Fibroblast of lung (primary cell): Measurements from ENCODE around the gene TAF1L. TPM values are rescaled to one million over a fixed set of nuclear protein-coding genes. Genes with fewer than 3 reads are reported as not detected.
A peak's percentile ranks its signal among the peaks of the same experiment; 100 is the strongest.
"Not testable (repeated sequence)": the region's sequence is repeated elsewhere in the genome, so short reads cannot be mapped to it uniquely, and the experiment has no call there.

Experiments
- DNase-seq, 2 donors: peaks; one replicate each; pipeline versions ENCODE4 v3.0.0 to v3.0.0-alpha.2; 2010; ENCODE audit warnings: low read depth in 2 of 2
- H2AFZ ChIP-seq: 2 replicates; pipeline ENCODE4 v1.5.1; 2012; ENCODE audit warnings: low read length, control low read depth, inconsistent platforms
- H3K27ac ChIP-seq: 2 replicates; pipeline ENCODE4 v1.5.1; 2011; ENCODE audit warnings: low read length, control low read depth; ENCODE audit not compliant: insufficient read depth
- H3K27me3 ChIP-seq: 2 replicates; pipeline ENCODE4 v1.5.1; 2011; ENCODE audit warnings: mild to moderate bottlenecking, low read length; ENCODE audit not compliant: control insufficient read depth, insufficient read depth
- H3K36me3 ChIP-seq: 2 replicates; pipeline ENCODE4 v1.5.1; 2011; ENCODE audit warnings: low read length; ENCODE audit not compliant: control insufficient read depth, insufficient read depth
- H3K4me1 ChIP-seq: 2 replicates; pipeline ENCODE4 v1.5.1; 2011; ENCODE audit warnings: low read length; ENCODE audit not compliant: control insufficient read depth, insufficient read depth; ENCODE audit errors: extremely low read depth
- H3K4me2 ChIP-seq: 2 replicates; pipeline ENCODE4 v1.5.1; 2011; ENCODE audit warnings: low read length, control low read depth; ENCODE audit not compliant: insufficient read depth; ENCODE audit errors: extremely low read depth
- H3K4me3 ChIP-seq, 4 experiments: fragments of 200-600 bp in 1 of 4; sonication (generic) in 1 of 4; replicated peaks in 1 of 4; 2 replicates each; pipeline ENCODE4 v1.5.1; 2011 to 2016; ENCODE audit warnings: low read length in 4 of 4, low read depth in 3 of 4, mild to moderate bottlenecking in 3 of 4, control low read depth in 2 of 4, inconsistent platforms in 1 of 4, mixed read lengths in 1 of 4; ENCODE audit not compliant: insufficient read depth in 1 of 4; ENCODE audit errors: control extremely low read depth in 1 of 4
- H3K79me2 ChIP-seq: 2 replicates; pipeline ENCODE4 v1.5.1; 2012; ENCODE audit warnings: mild to moderate bottlenecking, low read length, inconsistent platforms; ENCODE audit not compliant: control insufficient read depth, insufficient read depth
- H3K9ac ChIP-seq: 2 replicates; pipeline ENCODE4 v1.5.1; 2011; ENCODE audit warnings: mild to moderate bottlenecking, low read length, control low read depth; ENCODE audit not compliant: insufficient read depth
- H3K9me3 ChIP-seq: 2 replicates; pipeline ENCODE4 v1.5.1; 2012; ENCODE audit warnings: low read depth, low read length; ENCODE audit not compliant: control insufficient read depth, insufficient read depth
- H4K20me1 ChIP-seq: 2 replicates; pipeline ENCODE4 v1.5.1; 2011; ENCODE audit warnings: low read length; ENCODE audit not compliant: control insufficient read depth, insufficient read depth; ENCODE audit errors: extremely low read depth
- CTCF ChIP-seq, 2 donors: IDR thresholded peaks in 1 of 2; conservative IDR thresholded peaks in 1 of 2; 1 replicate in 1 of 2; 2 replicates in 1 of 2; pipeline ENCODE4 v1.5.1; 2011 to 2012; ENCODE audit warnings: low read length in 2 of 2, control low read depth in 1 of 2, inconsistent platforms in 1 of 2, low read depth in 1 of 2, mild to moderate bottlenecking in 1 of 2
- EZH2 ChIP-seq: IDR thresholded peaks from 2 replicates; pipeline ENCODE4 v1.5.1; 2012; ENCODE audit warnings: low read length, control low read depth, mild to moderate bottlenecking; ENCODE audit errors: missing control alignments
- polyA plus RNA-seq, 2 donors: library from polyadenylated mRNA; depleted of rRNA in 1 of 2; stranded (reverse) in 1 of 2; unstranded in 1 of 2; fragments of >200 nt; gene quantifications; 2 replicates each; pipeline ENCODE4 v1.2.1, GENCODE V29; 2011 to 2012; ENCODE audit warnings: missing spikeins in 1 of 2
- total RNA-seq: library from RNA; depleted of rRNA; stranded (reverse); fragments of >200 nt; gene quantifications from 2 replicates; pipeline ENCODE4 v1.2.1, GENCODE V29; 2014

TAF1L gene
- total and polyA plus RNA-seq, 2 donors (not counting 1 experiment from before 2014, with no cell fraction given) = under 0.01 TPM; not detected in 1

DNA sequence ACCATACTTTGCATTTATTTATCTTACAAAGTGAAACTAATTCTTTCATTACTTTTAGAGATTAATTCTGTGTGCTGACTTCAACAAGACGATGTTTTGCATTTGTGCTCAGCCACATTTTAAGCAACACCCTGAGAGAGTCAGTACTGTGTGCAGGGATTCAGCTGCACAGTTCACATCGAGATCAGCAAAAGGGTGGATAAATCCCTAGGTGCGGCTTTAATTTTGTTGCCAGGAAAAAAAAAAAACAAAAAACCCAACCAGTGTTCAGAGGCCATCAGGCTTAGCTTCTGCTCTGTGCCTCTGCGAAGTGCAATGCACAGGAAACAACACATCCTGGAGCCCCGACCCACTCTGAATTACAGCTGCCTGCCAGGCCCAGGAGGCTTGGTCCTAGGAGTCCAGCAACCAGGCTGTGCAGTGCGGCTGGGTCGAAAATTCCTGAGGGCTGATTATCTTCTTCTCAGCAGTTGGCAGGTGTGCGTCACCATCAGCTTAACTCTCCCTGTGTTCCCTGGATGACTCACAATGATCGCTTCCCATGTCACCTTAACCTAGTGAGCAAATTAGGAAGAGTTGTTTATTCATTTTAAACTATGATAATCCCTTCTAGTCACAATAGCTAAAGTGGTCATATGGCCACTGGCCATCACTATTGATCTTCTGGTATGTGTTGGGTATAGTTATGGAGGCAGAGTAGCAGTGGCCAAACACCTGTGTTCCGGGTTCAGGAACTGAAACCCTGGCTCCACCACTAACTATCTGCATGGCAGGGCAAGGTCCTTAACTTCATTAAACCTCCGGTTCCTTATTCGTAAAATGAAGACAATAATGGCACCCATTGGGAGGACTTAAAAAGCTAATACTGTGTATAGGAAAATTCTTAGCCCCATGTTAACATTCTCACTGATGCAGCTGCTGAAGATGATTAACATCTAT is 31.3 kb downstream of the TAF1L start:
- Histone ChIP-seq H3K27ac (no peak overlapping the region), H3K79me2 (no peaks in the 10 kb centered on the region), H3K4me1 (no peaks in the 10 kb centered on the region), H2AFZ (no peak overlapping the region), H4K20me1 (no peaks in the 10 kb centered on the region), H3K36me3 (no peaks in the 10 kb centered on the region), H3K4me3 (no peak overlapping the region), H3K27me3 (no peaks in the 10 kb centered on the region), H3K4me2 (no peak overlapping the region), H3K9ac (no peak overlapping the region), H3K9me3 (no peaks in the 10 kb centered on the region)
- peak in 1 of 2 donors; percentile 82 for DNase-seq
- TF ChIP-seq EZH2 (no peak), CTCF (conservative IDR thresholded peaks at IDR 0.05 in 1 of 2, IDR thresholded peaks at IDR 0.05 in 1 of 2; ENCODE audit: low read depth in 1 of 2, low read length in 2 of 2) (no peak)

DNA sequence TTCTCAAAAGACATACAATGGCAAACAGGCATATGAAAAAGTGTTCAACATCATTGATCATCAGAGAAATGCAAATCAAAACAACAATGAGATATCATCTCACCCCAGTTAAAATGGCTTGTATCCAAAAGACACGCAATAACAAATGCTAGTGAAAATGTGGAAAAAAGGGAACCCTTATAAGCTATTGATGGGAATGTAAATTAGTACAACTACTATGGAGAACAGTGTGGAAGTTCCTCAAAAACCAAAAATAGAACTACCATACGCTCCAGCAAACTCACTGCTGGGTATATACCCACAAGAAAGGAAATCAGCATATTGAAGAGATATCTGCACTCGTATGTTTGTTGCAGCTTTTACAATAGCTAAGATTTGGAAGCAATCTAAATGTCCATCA is 36.4 kb downstream of the TAF1L start:
- not testable (repeated sequence) for DNase-seq, H3K9me3 ChIP-seq, H3K27me3 ChIP-seq, H3K79me2 ChIP-seq, H4K20me1 ChIP-seq, H3K4me1 ChIP-seq, H2AFZ ChIP-seq, H3K4me2 ChIP-seq, H3K36me3 ChIP-seq, H3K27ac ChIP-seq, H3K9ac ChIP-seq, H3K4me3 ChIP-seq

DNA sequence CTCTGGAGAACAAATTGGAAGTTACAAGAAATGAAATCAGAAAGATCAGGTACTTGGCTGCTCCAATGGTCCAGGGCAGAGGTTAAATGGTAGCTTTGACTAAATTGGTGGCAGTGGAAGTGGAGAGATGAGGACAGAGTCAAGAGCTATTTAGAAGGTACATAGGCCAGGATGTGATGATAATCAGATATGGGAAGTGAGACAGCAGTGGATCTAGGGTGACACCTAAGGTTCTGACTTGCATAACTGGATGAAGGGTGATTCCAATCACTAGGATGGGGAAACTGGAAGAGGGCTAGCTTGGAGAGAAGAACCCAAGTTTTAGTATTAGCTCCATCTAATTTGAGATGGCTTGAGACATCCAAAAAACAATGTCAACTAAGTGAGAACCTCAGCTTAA is 38.5 kb downstream of the TAF1L start:
- no peak for DNase-seq
- Histone ChIP-seq H3K36me3 (no peaks in the 10 kb centered on the region), H2AFZ (no peak overlapping the region), H3K4me2 (no peak overlapping the region), H3K27me3 (no peaks in the 10 kb centered on the region), H3K79me2 (no peaks in the 10 kb centered on the region), H3K4me3 (no peak overlapping the region), H4K20me1 (no peaks in the 10 kb centered on the region), H3K27ac (no peak overlapping the region), H3K9ac (no peak overlapping the region), H3K9me3 (no peaks in the 10 kb centered on the region), H3K4me1 (no peaks in the 10 kb centered on the region)
- no peak for TF ChIP-seq EZH2
- no peak for TF ChIP-seq CTCF (conservative IDR thresholded peaks at IDR 0.05 in 1 of 2, IDR thresholded peaks at IDR 0.05 in 1 of 2; ENCODE audit: low read depth in 1 of 2, low read length in 2 of 2)
